ENCODE results near the gene ARHGEF19.

GRCh38 chr1:16215882-16216753 is 3.7 kb upstream of the ARHGEF19 start:
- no peak for TF ChIP-seq CTCF (conservative IDR thresholded peaks at IDR 0.05; ENCODE audit: low read depth, low read length)
- no peak for TF ChIP-seq EZH2 (IDR thresholded peaks at IDR 0.05; ENCODE audit: low read length, unreplicated experiment)
- no peak for TF ChIP-seq EZH2phosphoT487 (IDR thresholded peaks at IDR 0.05; ENCODE audit: borderline replicate concordance, low read length)
